HG03064 (cell line): ENCODE results near the gene MGMT.

ENCODE experiments used
- ATAC-seq: cut with Tn5 transposase; IDR thresholded peaks from one replicate; pipeline ENCODE4 v1.9.1; 2021; ENCODE audit warnings: low read depth; ENCODE audit not compliant: unreplicated experiment

Gene MGMT

DNA sequence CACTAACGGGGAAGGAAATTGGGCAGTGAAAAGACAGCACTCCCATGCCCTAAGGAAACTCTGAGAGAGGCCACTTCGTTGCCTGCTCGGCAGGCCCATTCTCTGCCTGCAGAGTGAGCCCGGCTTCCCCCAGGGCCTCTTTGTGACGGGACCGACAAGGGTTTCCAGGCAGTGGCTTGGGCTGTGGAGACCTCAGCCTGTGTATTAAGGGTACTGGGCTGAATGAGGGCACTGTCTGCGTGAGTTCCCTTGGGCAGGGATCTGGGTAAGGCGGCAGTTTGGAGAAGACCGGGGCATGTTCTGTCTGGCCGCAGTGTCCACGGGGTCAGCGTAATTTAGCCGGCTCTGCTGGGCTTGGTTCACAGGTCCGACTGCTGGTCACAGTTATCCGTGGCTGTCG is 237.2 kb downstream of the MGMT start:
- no peak for ATAC-seq

- no peak for ATAC-seq
Observed at GRCh38 chr10:129704786-129705525, 237.9 kb downstream of the MGMT start.

GRCh38 chr10:129705676-129706075 is 238.6 kb downstream of the MGMT start:
- ATAC-seq, result no peak

DNA sequence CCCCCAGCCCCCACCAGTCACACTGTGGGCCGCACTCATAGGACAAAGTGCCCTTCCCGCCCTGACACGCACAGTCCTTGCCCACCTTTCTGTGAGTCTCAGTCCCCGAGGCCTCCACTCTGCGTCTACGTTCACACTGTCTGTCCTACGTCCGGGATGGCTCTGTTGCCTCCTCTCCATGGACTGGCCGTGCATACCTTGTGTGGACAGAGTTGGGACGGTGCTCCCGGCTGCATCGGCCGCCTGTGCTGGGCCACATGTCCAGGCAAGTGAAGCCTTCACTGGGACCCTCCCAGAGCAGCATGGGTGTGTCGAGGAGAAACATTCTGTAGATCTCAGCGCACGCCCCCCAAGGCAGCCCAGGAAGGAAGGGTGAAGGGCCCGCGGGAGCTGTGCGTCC is 239.0 kb downstream of the MGMT start:
- no peak for ATAC-seq

DNA sequence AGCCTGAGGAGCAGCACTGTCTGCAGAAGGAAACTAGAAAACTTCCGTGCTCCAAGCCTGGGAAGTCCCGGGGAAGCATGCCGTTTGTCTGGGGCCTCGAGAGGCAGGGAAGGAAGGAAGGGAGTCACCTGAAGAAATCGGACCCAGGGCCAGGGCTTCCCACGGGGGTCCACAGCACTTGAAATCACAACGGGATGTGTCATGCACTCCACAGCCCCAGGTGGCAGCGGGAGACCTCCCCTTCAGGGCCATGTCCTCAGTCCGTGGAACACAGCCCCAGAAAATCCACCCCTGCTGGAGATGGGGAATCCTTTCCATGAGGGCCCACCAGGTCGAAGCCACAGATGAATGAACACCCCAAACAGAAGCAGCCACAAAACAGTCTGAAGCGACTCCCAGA is 239.5 kb downstream of the MGMT start:
- no peak for ATAC-seq

- ATAC-seq, result no peak
Observed at GRCh38 chr10:129707406-129708388, 240.7 kb downstream of the MGMT start.

DNA sequence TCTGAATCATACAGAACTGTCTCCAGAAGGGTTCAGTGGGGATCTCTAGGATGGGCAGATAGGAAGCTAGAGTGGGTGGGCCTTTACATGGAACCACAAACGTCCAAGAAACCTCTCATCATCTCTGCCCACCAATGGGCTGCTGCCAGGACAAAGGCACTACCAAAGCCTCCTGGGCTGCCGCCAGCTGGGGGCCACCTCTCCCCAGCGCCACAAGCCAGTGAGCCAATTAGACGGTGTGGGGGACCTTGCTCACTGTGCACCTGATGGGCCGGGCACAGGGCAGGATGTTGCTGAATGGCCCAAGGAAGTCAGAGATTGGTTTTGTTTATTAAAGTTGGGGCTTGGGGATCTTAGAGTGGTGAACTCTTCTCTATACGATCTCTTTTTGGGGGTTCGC is 242.1 kb downstream of the MGMT start:
- ATAC-seq, result no peak

- no peak for ATAC-seq
Observed at GRCh38 chr10:129709627-129710509, 242.8 kb downstream of the MGMT start.

DNA sequence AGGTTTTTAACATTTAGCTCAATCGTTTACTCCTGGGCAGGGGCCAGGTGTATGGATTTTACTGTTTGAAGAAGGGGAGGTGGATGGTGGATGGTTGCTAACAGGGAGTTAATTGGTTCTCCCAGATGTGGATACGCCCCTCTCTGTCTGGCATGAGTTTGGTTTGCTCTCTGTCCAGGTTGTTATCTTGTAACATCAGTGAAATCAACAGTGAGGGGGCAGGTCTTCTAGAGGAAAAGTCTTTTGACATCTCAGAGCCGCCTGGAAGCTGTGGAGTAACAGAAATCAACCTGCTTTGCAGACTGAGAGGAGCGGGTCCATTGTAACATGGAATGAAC is 243.4 kb downstream of the MGMT start:
- no peak for ATAC-seq

DNA sequence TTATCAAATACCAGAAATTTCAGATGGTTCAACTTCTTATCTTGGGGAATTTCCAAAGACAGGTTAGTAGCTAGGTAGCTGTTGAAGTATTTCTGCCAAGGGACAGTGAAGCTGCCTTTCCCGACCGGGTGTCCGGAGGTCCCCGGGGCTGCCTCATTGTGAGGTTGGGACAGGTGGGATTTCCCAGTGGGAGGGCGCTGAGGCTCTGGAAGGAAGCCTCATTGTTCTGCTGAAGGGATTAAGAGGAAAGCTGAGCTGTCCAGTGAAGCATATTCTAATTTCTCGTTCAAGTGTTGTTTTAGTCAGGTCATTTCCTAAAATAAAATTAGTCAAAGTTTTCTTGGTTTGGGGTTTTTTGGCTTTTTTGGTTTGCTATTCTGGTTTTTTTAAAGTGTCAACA is 244.2 kb downstream of the MGMT start:
- ATAC-seq, result no peak

DNA sequence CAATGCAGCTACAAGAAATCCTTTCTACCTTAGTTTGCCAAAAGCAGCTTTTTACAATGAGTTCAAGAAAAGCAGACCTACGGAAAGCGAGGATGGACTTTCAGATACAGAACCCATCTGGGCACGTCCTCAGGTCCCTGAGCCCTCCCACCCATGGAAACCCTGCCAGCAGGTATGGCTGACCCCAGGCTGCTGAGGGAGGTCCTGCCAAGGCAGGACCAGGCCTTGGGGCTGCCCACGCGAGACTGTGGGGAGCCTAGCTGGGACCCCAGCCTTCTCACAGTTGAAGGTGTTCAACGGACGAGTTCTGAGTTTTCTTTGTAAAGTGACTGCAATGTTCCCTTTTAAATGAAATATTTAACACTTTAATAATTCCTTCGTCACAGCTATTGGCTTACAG is 245.0 kb downstream of the MGMT start:
- no peak for ATAC-seq

GRCh38 chr10:129713659-129714265 is 246.7 kb downstream of the MGMT start:
- ATAC-seq, result no peak

DNA sequence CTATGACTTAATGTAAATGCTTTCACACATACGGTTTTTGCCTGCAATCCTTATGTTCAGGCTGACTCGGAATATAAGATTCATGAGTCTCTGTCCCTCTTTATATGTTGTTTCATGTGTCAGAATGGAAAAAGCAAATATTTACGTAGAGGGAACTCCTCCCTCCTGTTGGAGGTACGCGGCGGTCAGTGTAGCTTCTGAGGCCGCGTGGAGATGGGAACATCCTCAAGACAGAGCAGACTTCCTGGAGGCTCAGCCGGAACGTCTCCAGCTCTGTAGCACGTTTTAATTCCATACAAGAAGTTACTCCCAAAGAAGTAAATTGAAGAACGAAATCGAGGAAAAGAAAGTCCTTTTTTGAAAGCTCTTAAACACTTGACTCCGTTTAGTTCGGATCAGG is 248.8 kb downstream of the MGMT start:
- ATAC-seq, result no peak

- no peak for ATAC-seq
Observed at GRCh38 chr10:129716211-129716681, 249.2 kb downstream of the MGMT start.

- ATAC-seq, result no peak
Observed at GRCh38 chr10:129716881-129717280, 249.8 kb downstream of the MGMT start.

GRCh38 chr10:129717816-129718547 is 250.9 kb downstream of the MGMT start:
- no peak for ATAC-seq

DNA sequence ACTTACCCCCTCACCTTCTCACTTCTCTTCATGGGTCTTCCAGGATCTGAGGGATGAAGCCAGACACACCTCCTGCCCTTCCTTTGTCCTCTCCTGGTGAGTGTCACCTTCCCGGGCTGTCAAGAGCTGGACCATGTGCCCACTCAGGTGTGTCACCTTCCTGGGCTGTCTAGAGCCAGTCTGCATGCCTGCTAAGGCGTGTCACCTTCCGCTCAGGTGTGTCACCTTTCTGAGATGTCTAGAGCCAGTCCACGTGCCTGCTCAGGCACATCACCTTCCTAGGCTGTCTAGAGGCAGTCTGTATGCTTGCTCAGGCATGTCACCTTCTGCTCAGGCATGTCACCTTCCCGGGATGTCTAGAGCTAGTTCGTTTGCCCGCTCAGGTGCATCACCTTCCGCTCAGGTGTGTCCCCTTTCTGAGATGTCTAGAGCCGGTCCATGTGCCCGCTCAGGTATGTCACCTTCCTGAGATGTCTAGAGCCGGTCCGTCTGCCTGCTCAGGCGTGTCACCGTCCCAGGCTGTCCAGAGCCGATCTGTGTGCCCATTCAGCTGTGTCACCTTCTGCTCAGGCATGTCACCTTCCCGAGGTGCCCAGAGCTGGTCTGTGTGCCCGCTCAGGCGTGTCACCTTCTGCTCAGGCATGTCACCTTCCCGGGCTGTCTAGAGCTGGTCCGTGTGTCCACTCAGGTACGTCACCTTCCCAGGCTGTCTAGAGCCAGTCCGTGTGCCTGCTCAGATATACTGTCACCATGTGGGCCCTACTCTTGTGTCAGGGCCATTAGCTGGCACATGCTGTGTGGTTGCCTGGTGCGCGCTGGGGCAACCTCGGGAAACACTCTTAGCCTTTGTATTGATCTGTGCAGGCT is 251.7 kb downstream of the MGMT start:
- ATAC-seq, result no peak

DNA sequence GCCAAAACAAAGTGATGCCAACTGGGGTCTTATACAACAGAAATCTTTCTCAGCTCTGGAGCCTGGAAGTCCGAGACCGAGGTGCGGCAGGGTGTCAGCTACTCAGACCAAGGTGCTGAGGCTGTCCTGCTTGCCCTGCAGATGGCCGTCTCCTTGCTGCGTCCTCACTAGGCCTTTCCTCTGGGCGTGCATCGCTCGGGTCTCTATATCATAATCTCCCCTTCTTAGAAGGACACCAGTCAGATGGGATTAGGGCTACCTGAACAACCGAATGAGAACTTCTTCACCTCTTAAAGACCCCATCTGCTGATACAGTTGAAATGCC is 252.3 kb downstream of the MGMT start:
- no peak for ATAC-seq
